Small intestine (tissue), 7 donors: ENCODE measurements around the gene CAPRIN2. TPM values are rescaled to one million over a fixed set of nuclear protein-coding genes. Genes with fewer than 3 reads are reported as not detected.

Source experiments
- DNase-seq, 2 donors: peaks; one replicate each; pipeline versions ENCODE4 v3.0.0 to v3.0.0-alpha.2; 2013
- FAIRE-seq: peaks from 2 replicates; lab custom pipeline; 2012; peaks lifted over from hg19 to GRCh38; lab: Jason Lieb, UNC
- H3K27ac ChIP-seq, 3 donors: one replicate each; pipeline ENCODE4 v1.5.1; 2013; ENCODE audit warnings: low read length in 2 of 3, mild to moderate bottlenecking in 2 of 3, control low read depth in 1 of 3, inconsistent platforms in 1 of 3, low read depth in 1 of 3, moderate library complexity in 1 of 3
- H3K27me3 ChIP-seq, 3 donors: one replicate each; pipeline ENCODE4 v1.6.1; 2013; ENCODE audit warnings: low read length in 3 of 3, inconsistent platforms in 1 of 3; ENCODE audit not compliant: control insufficient read depth in 3 of 3, insufficient read depth in 3 of 3
- H3K36me3 ChIP-seq, 3 donors: one replicate each; pipeline ENCODE4 v1.6.1; 2013; ENCODE audit warnings: low read length in 3 of 3, inconsistent platforms in 1 of 3, low read depth in 1 of 3, mild to moderate bottlenecking in 1 of 3, moderate library complexity in 1 of 3; ENCODE audit not compliant: control insufficient read depth in 3 of 3, insufficient read depth in 2 of 3
- H3K4me1 ChIP-seq, 3 donors: one replicate each; pipeline ENCODE4 v1.6.1; 2013; ENCODE audit warnings: low read length in 2 of 3, inconsistent platforms in 1 of 3, low read depth in 1 of 3, mild to moderate bottlenecking in 1 of 3, moderate library complexity in 1 of 3; ENCODE audit not compliant: control insufficient read depth in 3 of 3, insufficient read depth in 2 of 3
- H3K4me3 ChIP-seq, 3 donors: one replicate each; pipeline ENCODE4 v1.5.1; 2013; ENCODE audit warnings: low read length in 3 of 3, control low read depth in 1 of 3, inconsistent platforms in 1 of 3, low read depth in 1 of 3, mild to moderate bottlenecking in 1 of 3, moderate library complexity in 1 of 3
- H3K9me3 ChIP-seq, 2 donors: one replicate each; pipeline ENCODE4 v1.6.1; 2013; ENCODE audit warnings: low read depth in 1 of 2, low read length in 1 of 2; ENCODE audit not compliant: control insufficient read depth in 2 of 2, insufficient read depth in 1 of 2
- WGBS, 3 donors: extraction: QIAGEN DNeasy Blood & Tissue Kit; methylation state at CpG; one replicate each; pipeline ENCODE4 v1.1.7; 2013; 5-methylcytosine and 5-hydroxymethylcytosine counted together
- polyA plus RNA-seq, 4 donors: library from polyadenylated mRNA; stranded (reverse) in 3 of 4; unstranded in 1 of 4; fragments of 200-250 nt in 3 of 4; fragments of 120-200 nt in 1 of 4; gene quantifications; one replicate each; pipeline versions ENCODE4 v1.2.1 to v1.2.3, GENCODE V29; 2013
- donor health status: healthy with polysubstance abuse.
- donor health status: control.
- donor health status: control.
- donor health status: Bipolar disorder and iron deficiency.
- donor health status: healthy.

The CAPRIN2 gene
- polyA plus RNA-seq, 4 donors, result 6.0 to 18.8 (median 8.8) TPM

- FAIRE-seq (no peak), DNase-seq (no peak)
- no peaks in the 10 kb centered on the region for H3K9me3 ChIP-seq
- WGBS, 3 donors, result 75 to 80% (median 79%) methylated on average over 3 of the region's 3 CpGs
- H3K27ac ChIP-seq, result no peak overlapping the region
- no peak overlapping the region for H3K4me3 ChIP-seq
- H3K36me3 ChIP-seq, result no peaks in the 10 kb centered on the region
- peaks cover 0 to 38% (median 2%) of the 10 kb centered on the region in 3 donors for H3K27me3 ChIP-seq
- H3K4me1 ChIP-seq, result no peaks in the 10 kb centered on the region
Observed at GRCh38 chr12:30794020-30794419, 39.3 kb upstream of the CAPRIN2 start.

DNA sequence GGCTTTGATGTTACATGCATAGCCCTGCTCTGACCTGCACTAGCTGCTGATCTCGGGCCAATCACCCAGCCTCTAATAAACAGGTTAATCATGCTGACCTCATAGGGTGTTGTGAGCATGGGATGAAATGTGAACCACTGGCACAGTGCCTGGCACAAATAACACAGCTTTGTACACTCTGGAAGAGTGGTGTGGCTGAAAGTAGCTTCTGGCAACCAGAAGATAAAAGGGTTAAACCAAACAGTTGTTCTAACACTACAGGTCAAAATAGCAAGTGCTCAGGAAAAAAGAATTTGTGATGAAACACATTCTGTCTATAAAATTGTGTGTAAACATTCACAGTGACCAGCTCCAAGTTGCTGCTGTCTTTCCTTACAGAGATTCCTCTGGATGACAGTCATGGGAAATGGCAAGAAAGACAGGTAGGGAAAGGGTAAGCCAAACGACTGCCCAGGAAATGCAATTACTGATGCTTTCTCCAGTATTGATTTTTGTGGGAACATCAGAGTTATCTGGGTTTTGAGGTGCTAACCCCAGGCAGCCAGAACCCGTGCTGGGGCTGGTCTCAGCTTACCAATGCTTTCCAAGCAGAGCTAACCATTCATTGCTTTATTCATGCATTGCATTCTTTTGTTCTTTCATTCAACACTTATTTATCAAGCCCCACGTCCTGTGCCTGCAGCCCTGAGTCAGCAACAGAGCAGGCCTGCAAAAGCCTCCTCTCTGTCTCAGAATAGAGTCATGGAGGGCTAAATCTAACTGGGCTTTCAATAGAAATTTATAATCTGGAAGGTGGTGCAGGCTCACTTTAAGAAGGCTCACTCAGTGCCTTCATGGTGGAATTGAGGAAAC, 38.1 kb upstream of the CAPRIN2 start:
- WGBS, 3 donors, result 24 to 43% (median 26%) methylated on average over 4 of the region's 4 CpGs
- Histone ChIP-seq H3K9me3 (no peaks in the 10 kb centered on the region), H3K27ac (no peak overlapping the region), H3K4me1 (no peaks in the 10 kb centered on the region), H3K4me3 (no peak overlapping the region), H3K27me3 (peaks cover 0 to 33% (median 2%) of the 10 kb centered on the region in 3 donors), H3K36me3 (no peaks in the 10 kb centered on the region)
- FAIRE-seq, result no peak
- no peak for DNase-seq

- WGBS, 3 donors, result 92 to 99% (median 95%) methylated on average over 2 of the region's 2 CpGs
- Histone ChIP-seq H3K4me3 (no peak overlapping the region), H3K27ac (no peak overlapping the region), H3K9me3 (no peaks in the 10 kb centered on the region), H3K27me3 (peaks cover 0 to 26% (median 2%) of the 10 kb centered on the region in 3 donors), H3K36me3 (no peaks in the 10 kb centered on the region), H3K4me1 (no peaks in the 10 kb centered on the region)
- DNase-seq (no peak), FAIRE-seq (no peak)
Observed at GRCh38 chr12:30792085-30792484, 37.3 kb upstream of the CAPRIN2 start.

GRCh38 chr12:30788754-30789153, 34.0 kb upstream of the CAPRIN2 start:
- Histone ChIP-seq H3K4me3 (no peak overlapping the region), H3K4me1 (no peaks in the 10 kb centered on the region), H3K27me3 (no peaks in the 10 kb centered on the region), H3K36me3 (no peaks in the 10 kb centered on the region), H3K9me3 (peaks cover 0 to 4% of the 10 kb centered on the region in 2 donors), H3K27ac (no peak overlapping the region)
- no peak for DNase-seq
- 67 to 87% (median 75%) methylated on average over 2 of the region's 2 CpGs for WGBS, 3 donors
- no peak for FAIRE-seq

DNA sequence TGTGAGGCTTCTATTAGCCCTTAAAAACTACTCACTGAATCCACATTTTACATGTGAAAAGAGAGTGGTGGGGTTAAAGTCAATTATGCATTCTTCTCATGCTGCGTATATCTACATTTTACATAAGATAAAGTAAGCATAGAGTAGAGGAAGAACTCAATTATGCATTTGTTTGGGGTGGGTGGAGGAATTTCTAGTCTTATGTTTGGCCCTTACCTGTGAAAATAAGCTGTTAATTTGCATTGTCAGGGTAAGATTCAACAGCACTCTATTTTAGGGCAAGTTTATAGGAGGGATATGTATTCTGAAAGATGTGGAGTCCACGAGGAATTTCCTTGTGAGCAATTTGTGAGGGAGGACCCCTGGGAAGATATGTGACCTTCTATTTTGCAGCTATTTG, 30.9 kb upstream of the CAPRIN2 start:
- Histone ChIP-seq H3K27me3 (no peaks in the 10 kb centered on the region), H3K36me3 (no peaks in the 10 kb centered on the region), H3K9me3 (peaks cover 0 to 4% of the 10 kb centered on the region in 2 donors), H3K27ac (no peak overlapping the region), H3K4me3 (no peak overlapping the region), H3K4me1 (no peaks in the 10 kb centered on the region)
- no peak for FAIRE-seq
- WGBS, 3 donors, result 74 to 81% (median 78%) methylated on average over 2 of the region's 2 CpGs
- no peak for DNase-seq

DNA sequence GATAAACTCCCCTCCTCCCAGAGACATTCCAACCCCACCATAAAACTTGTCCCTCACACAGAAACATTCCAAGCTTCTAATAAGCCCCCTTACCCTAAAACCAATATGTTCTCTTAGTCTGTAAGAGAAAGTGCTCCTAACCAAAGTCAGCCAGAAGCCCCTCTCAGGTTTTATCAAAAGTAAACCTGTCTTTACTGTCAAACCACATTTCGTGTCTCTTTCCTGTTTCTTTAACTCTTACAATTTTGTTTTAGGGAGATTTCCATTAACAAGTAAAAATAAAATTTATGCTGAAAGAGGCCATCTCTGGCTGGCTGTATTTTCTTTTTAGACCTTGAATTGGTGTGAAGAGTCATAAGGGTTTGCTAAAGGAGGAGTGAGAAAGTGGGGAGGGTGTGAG, 29.8 kb upstream of the CAPRIN2 start:
- Histone ChIP-seq H3K27ac (no peak overlapping the region), H3K27me3 (no peaks in the 10 kb centered on the region), H3K9me3 (peaks cover 0 to 10% of the 10 kb centered on the region in 2 donors), H3K4me3 (no peak overlapping the region), H3K4me1 (no peaks in the 10 kb centered on the region), H3K36me3 (no peaks in the 10 kb centered on the region)
- DNase-seq (no peak), FAIRE-seq (no peak)
- WGBS, 3 donors, result 82 to 91% (median 84%) methylated on average over 1 of the region's 1 CpG

DNA sequence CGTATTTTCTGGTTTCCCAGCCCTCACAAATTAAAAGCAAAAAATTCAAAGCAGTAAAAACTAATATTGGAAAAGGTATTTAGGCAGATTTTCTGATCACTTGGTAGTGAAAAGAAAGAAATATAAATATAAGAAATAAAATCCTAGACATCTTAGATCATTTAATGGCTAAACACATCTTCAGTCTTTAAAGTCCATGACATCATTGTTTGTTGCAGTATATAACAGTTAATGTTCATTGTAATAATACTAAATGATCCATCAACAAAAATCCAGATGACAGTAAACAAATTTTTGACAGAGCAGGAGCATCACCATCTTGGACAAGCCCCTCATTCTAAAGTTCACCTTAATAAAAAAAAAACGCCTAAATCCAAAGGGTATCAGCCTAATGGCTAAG, 29.2 kb upstream of the CAPRIN2 start:
- Histone ChIP-seq H3K4me3 (no peak overlapping the region), H3K27ac (no peak overlapping the region), H3K36me3 (no peaks in the 10 kb centered on the region), H3K9me3 (peaks cover 0 to 10% of the 10 kb centered on the region in 2 donors), H3K27me3 (no peaks in the 10 kb centered on the region), H3K4me1 (no peaks in the 10 kb centered on the region)
- DNase-seq (no peak), FAIRE-seq (no peak)
- 74 to 76% (median 75%) methylated on average over 2 of the region's 2 CpGs for WGBS, 3 donors

- H3K4me3 ChIP-seq, result no peak overlapping the region
- no peaks in the 10 kb centered on the region for H3K27me3 ChIP-seq
- H3K27ac ChIP-seq, result no peak overlapping the region
- peaks cover 0 to 10% of the 10 kb centered on the region in 2 donors for H3K9me3 ChIP-seq
- no peaks in the 10 kb centered on the region for H3K36me3 ChIP-seq
- no peaks in the 10 kb centered on the region for H3K4me1 ChIP-seq
- FAIRE-seq (no peak), DNase-seq (no peak)
- whole genome bisulfite sequencing, 3 donors, result 70 to 77% (median 76%) methylated on average over 3 of the region's 3 CpGs
Observed at GRCh38 chr12:30782316-30783173, 27.8 kb upstream of the CAPRIN2 start.
